H1 (cell line): Measurements from ENCODE around the gene ASTN1. TPM values are rescaled to one million over a fixed set of nuclear protein-coding genes. Genes with fewer than 3 reads are reported as not detected.

Source experiments
- CTCF ChIA-PET: fragments of 300-600 bp; sonication (Branson Sonifier 250); formaldehyde crosslinking; loops from one replicate; lab custom pipeline; 2021; ENCODE audit not compliant: partially characterized antibody; lab: Charles Lee
- POLR2A ChIA-PET: fragments of 300-600 bp; sonication (Branson Sonifier 250); formaldehyde crosslinking; loops from one replicate; lab custom pipeline; 2021; ENCODE audit warnings: inconsistent platforms; ENCODE audit not compliant: partially characterized antibody; lab: Charles Lee
- DNase-seq, 2 experiments: peaks; one replicate each; pipeline versions ENCODE4 v3.0.0 to v3.0.0-alpha.2; 2010 to 2022; ENCODE audit warnings: low spot score in 2 of 2, low read depth in 1 of 2, mixed read lengths in 1 of 2
- FAIRE-seq: peaks from 2 replicates; lab custom pipeline; 2011; peaks lifted over from hg19 to GRCh38; lab: Jason Lieb, UNC
- H2AFZ ChIP-seq: 2 replicates; pipeline ENCODE4 v1.8.1; 2012; ENCODE audit warnings: low read length, inconsistent platforms
- H2AK5ac ChIP-seq: 2 replicates; pipeline ENCODE4 v1.6.1; 2013; ENCODE audit warnings: low read depth, low read length
- H2BK120ac ChIP-seq: replicated peaks from 2 replicates; pipeline ENCODE3; 2013; ENCODE audit warnings: low read depth, low read length, inconsistent platforms
- H2BK12ac ChIP-seq: 2 replicates; pipeline ENCODE4 v1.6.1; 2013; ENCODE audit warnings: low read depth, low read length
- H2BK15ac ChIP-seq: 2 replicates; pipeline ENCODE4 v1.6.1; 2013; ENCODE audit warnings: low read length
- H2BK20ac ChIP-seq: 2 replicates; pipeline ENCODE4 v1.6.1; 2013; ENCODE audit warnings: low read length
- H2BK5ac ChIP-seq: 2 replicates; pipeline ENCODE4 v1.6.1; 2013; ENCODE audit warnings: low read depth, low read length
- H3K14ac ChIP-seq: 2 replicates; pipeline ENCODE4 v1.6.1; 2013; ENCODE audit warnings: inconsistent platforms; ENCODE audit not compliant: insufficient read length
- H3K18ac ChIP-seq: 2 replicates; pipeline ENCODE4 v1.6.1; 2013; ENCODE audit warnings: low read length; ENCODE audit errors: extremely low read depth
- H3K23ac ChIP-seq: 2 replicates; pipeline ENCODE4 v1.6.1; 2013; ENCODE audit warnings: inconsistent platforms; ENCODE audit not compliant: insufficient read length
- H3K23me2 ChIP-seq: 2 replicates; pipeline ENCODE4 v1.6.1; 2013; ENCODE audit warnings: low read depth, low read length
- H3K27ac ChIP-seq: 2 replicates; pipeline ENCODE4 v1.6.1; 2011; ENCODE audit warnings: low read depth, low read length, inconsistent platforms
- H3K27me3 ChIP-seq, 4 experiments: replicated peaks in 1 of 4; 1 replicate in 1 of 4; 2 replicates in 3 of 4; pipeline versions ENCODE4 v1.6.1 to v1.8.1; 2011 to 2013; ENCODE audit warnings: low read length in 3 of 4, mild to moderate bottlenecking in 3 of 4, inconsistent platforms in 2 of 4, mixed read lengths in 2 of 4, moderate library complexity in 1 of 4; ENCODE audit not compliant: control insufficient read depth in 3 of 4, insufficient read depth in 3 of 4; ENCODE audit errors: extremely low read depth in 1 of 4
- H3K36me3 ChIP-seq, 4 experiments: 2 replicates each; pipeline versions ENCODE4 v1.6.1 to v1.8.1; 2011 to 2013; ENCODE audit warnings: mild to moderate bottlenecking in 4 of 4, low read length in 3 of 4, moderate library complexity in 2 of 4, control low read depth in 1 of 4, inconsistent platforms in 1 of 4; ENCODE audit not compliant: insufficient read depth in 4 of 4, control insufficient read depth in 2 of 4
- H3K4ac ChIP-seq: replicated peaks from 2 replicates; pipeline ENCODE3; 2013; ENCODE audit warnings: low read length, low read depth, mixed read lengths, inconsistent platforms; ENCODE audit not compliant: insufficient read length
- H3K4me1 ChIP-seq, 4 experiments: replicated peaks in 1 of 4; 1 replicate in 1 of 4; 2 replicates in 3 of 4; pipeline versions ENCODE4 v1.6.1 to v1.8.1; 2011 to 2013; ENCODE audit warnings: low read length in 3 of 4, inconsistent platforms in 2 of 4, mixed read lengths in 1 of 4; ENCODE audit not compliant: insufficient read depth in 4 of 4, control insufficient read depth in 3 of 4
- H3K4me2 ChIP-seq, 2 experiments: 2 replicates each; pipeline versions ENCODE4 v1.6.1 to v1.8.1; 2011 to 2013; ENCODE audit warnings: low read depth in 2 of 2, low read length in 2 of 2, control low read depth in 1 of 2, inconsistent platforms in 1 of 2, mild to moderate bottlenecking in 1 of 2; ENCODE audit not compliant: insufficient read depth in 1 of 2
- H3K4me3 ChIP-seq, 4 experiments: fragments of 200-600, 300-600 bp in 1 of 4; sonication (generic), shearing (Covaris generic), sonication (Bioruptor Twin) in 1 of 4; 2 replicates each; pipeline versions ENCODE4 v1.5.1 to v1.8.1; 2011 to 2016; ENCODE audit warnings: low read length in 4 of 4, low read depth in 3 of 4, control low read depth in 2 of 4, inconsistent platforms in 2 of 4, mild to moderate bottlenecking in 2 of 4, mixed read lengths in 1 of 4, moderate library complexity in 1 of 4; ENCODE audit not compliant: insufficient read depth in 2 of 4; ENCODE audit errors: extremely low read depth in 1 of 4
- H3K56ac ChIP-seq: replicated peaks from 2 replicates; pipeline ENCODE3; 2013; ENCODE audit warnings: low read depth, mild to moderate bottlenecking, mixed read lengths, low read length, inconsistent platforms; ENCODE audit not compliant: insufficient read length
- H3K79me1 ChIP-seq: 2 replicates; pipeline ENCODE4 v1.6.1; 2013; ENCODE audit warnings: low read depth, low read length, control low read depth
- H3K79me2 ChIP-seq, 2 experiments: 2 replicates each; pipeline versions ENCODE4 v1.6.1 to v1.8.1; 2012 to 2013; ENCODE audit warnings: low read length in 2 of 2, mild to moderate bottlenecking in 2 of 2, inconsistent platforms in 1 of 2; ENCODE audit not compliant: insufficient read depth in 2 of 2, control insufficient read depth in 1 of 2
- H3K9ac ChIP-seq, 4 experiments: replicated peaks in 1 of 4; 1 replicate in 1 of 4; 2 replicates in 3 of 4; pipeline versions ENCODE4 v1.6.1 to v1.8.1; 2011 to 2013; ENCODE audit warnings: low read depth in 3 of 4, low read length in 3 of 4, control low read depth in 2 of 4, mild to moderate bottlenecking in 2 of 4, moderate library complexity in 2 of 4, inconsistent platforms in 1 of 4; ENCODE audit errors: extremely low read depth in 1 of 4
- H3K9me3 ChIP-seq, 2 experiments: 2 replicates each; pipeline versions ENCODE4 v1.6.1 to v1.8.1; 2012 to 2013; ENCODE audit warnings: mild to moderate bottlenecking in 2 of 2, moderate library complexity in 2 of 2, control low read depth in 1 of 2, inconsistent platforms in 1 of 2, low read depth in 1 of 2, low read length in 1 of 2, mixed read lengths in 1 of 2; ENCODE audit not compliant: insufficient read depth in 2 of 2
- H4K20me1 ChIP-seq, 2 experiments: replicated peaks in 1 of 2; 2 replicates each; pipeline versions ENCODE3 to v1.8.1; 2011 to 2013; ENCODE audit warnings: inconsistent platforms in 2 of 2, low read length in 2 of 2, mild to moderate bottlenecking in 1 of 2; ENCODE audit not compliant: insufficient read depth in 2 of 2, control insufficient read depth in 1 of 2
- H4K5ac ChIP-seq: 2 replicates; pipeline ENCODE4 v1.6.1; 2013; ENCODE audit warnings: low read length, low read depth, mixed read lengths, inconsistent platforms; ENCODE audit not compliant: insufficient read length
- H4K8ac ChIP-seq: 2 replicates; pipeline ENCODE4 v1.8.0; 2013; ENCODE audit warnings: mild to moderate bottlenecking, moderate library complexity, low read length, inconsistent platforms; ENCODE audit not compliant: insufficient read depth; ENCODE audit errors: extremely low read depth
- H4K91ac ChIP-seq: replicated peaks from 2 replicates; pipeline ENCODE3; 2013; ENCODE audit warnings: low read length, mixed read lengths, inconsistent platforms; ENCODE audit not compliant: insufficient read length
- ATF3 ChIP-seq: IDR thresholded peaks from 2 replicates; pipeline ENCODE4 v1.6.1; 2011; ENCODE audit warnings: low read depth, mild to moderate bottlenecking, low read length; ENCODE audit not compliant: insufficient read depth
- BRCA1 ChIP-seq: IDR thresholded peaks from 2 replicates; pipeline ENCODE4 v1.6.1; 2012; ENCODE audit warnings: low read depth, low read length, improper control_type of control experiment
- E2F6 ChIP-seq: IDR thresholded peaks from 2 replicates; pipeline ENCODE4 v1.6.1; 2012; ENCODE audit warnings: inconsistent platforms
- KDM4A ChIP-seq: IDR thresholded peaks from one replicate; pipeline ENCODE4 v1.7.1; 2012; ENCODE audit warnings: low read depth, mild to moderate bottlenecking, moderate library complexity, low read length, inconsistent platforms; ENCODE audit not compliant: severe bottlenecking
- KDM5A ChIP-seq: fragments of 200-600 bp; IDR thresholded peaks from 2 replicates; pipeline ENCODE4 v1.7.1; 2012; ENCODE audit warnings: mild to moderate bottlenecking, low read length, inconsistent platforms, mixed read lengths
- PHF8 ChIP-seq: fragments of 200-600 bp; sonication (generic); conservative IDR thresholded peaks from 2 replicates; pipeline ENCODE4 v1.7.1; 2012; ENCODE audit warnings: low read depth, mild to moderate bottlenecking, inconsistent platforms, low read length, moderate library complexity
- POLR2AphosphoS5 ChIP-seq: IDR thresholded peaks from 2 replicates; pipeline ENCODE4 v1.6.1; 2011; ENCODE audit warnings: low read depth, low read length
- SIX5 ChIP-seq: IDR thresholded peaks from 2 replicates; pipeline ENCODE4 v1.6.1; 2011; ENCODE audit warnings: mild to moderate bottlenecking, low read depth, low read length
- USF2 ChIP-seq: IDR thresholded peaks from 2 replicates; pipeline ENCODE4 v1.6.1; 2011; ENCODE audit warnings: low read length, improper control_type of control experiment
- WGBS, 2 experiments: shearing (Covaris generic) in 1 of 2; methylation state at CpG; one replicate each; pipeline versions ENCODE4 v1.1.6 to v1.1.7; 2013 to 2015; ENCODE audit warnings: low lambda C conversion rate in 2 of 2, mixed read lengths in 2 of 2, inconsistent platforms in 1 of 2, low coverage in 1 of 2, missing lambda C conversion rate in 1 of 2; ENCODE audit not compliant: insufficient replicate concordance in 2 of 2, insufficient coverage in 1 of 2, insufficient read length in 1 of 2; ENCODE audit errors: extremely low coverage in 1 of 2, missing lambda C conversion rate in 1 of 2; 5-methylcytosine and 5-hydroxymethylcytosine counted together
- polyA plus RNA-seq, 7 experiments: library from polyadenylated mRNA; depleted of rRNA in 3 of 7; stranded (reverse) in 5 of 7; unstranded in 2 of 7; fragments of >200 nt in 5 of 7; fragments of 200-250 nt in 2 of 7; gene quantifications; 1 replicate in 5 of 7; 2 replicates in 1 of 7; 4 replicates in 1 of 7; pipeline versions ENCODE4 v1.2.1 to v1.2.3, GENCODE V29; 2011 to 2013; ENCODE audit warnings: missing spikeins in 2 of 7, mixed read lengths in 2 of 7
- total RNA-seq: library from RNA; stranded (reverse); fragmentation: NEBNext Ultra II Directional; extraction: Animal tissue kit (Norgen Biotek cat#: 25700); gene quantifications from 2 replicates; pipeline ENCODE4 v1.2.1, GENCODE V29; 2021

The ASTN1 gene
- total and polyA plus RNA-seq, 2 of the 8 experiments (the other 6 are each of a cell fraction or from before 2014, with no cell fraction given), result 2.9 to 4.1 TPM

GRCh38 chr1:177001556-177001955, 163.0 kb downstream of the ASTN1 start:
- no peak overlapping the region for H2BK15ac ChIP-seq
- no peaks in the 10 kb centered on the region for H3K79me2 ChIP-seq
- H4K8ac ChIP-seq, result no peak overlapping the region
- no peaks in the 10 kb centered on the region; a peak in 1 of 8 replicates for H3K36me3 ChIP-seq
- 89% methylated on average over 2 of the region's 2 CpGs; no CpG with 5 or more reads in 1 of the 2 experiments for WGBS, 2 experiments
- no peak overlapping the region for H3K4me3 ChIP-seq
- H2BK120ac ChIP-seq, result no peak overlapping the region
- H3K27me3 ChIP-seq, result no peaks in the 10 kb centered on the region
- H2BK12ac ChIP-seq, result no peak overlapping the region
- no peak overlapping the region for H2AK5ac ChIP-seq
- no peak overlapping the region for H3K56ac ChIP-seq
- H4K5ac ChIP-seq, result no peak overlapping the region
- no peak overlapping the region for H3K4me2 ChIP-seq
- H4K20me1 ChIP-seq, result peaks cover 0 to 2% of the 10 kb centered on the region in 2 experiments
- H3K9me3 ChIP-seq, result no peaks in the 10 kb centered on the region
- no peak for FAIRE-seq
- CTCF ChIA-PET, result no interaction called here
- H2BK5ac ChIP-seq, result no peak overlapping the region
- POLR2A ChIA-PET, result no interaction called here
- H3K14ac ChIP-seq, result no peak overlapping the region
- H3K4me1 ChIP-seq, result peaks cover 0 to 5% (median 2%) of the 10 kb centered on the region in 4 experiments; a peak in 5 of 7 replicates
- no peak overlapping the region for H4K91ac ChIP-seq
- DNase-seq, result no peak
- no peaks in the 10 kb centered on the region for H3K79me1 ChIP-seq
- H3K18ac ChIP-seq, result no peak overlapping the region
- H2AFZ ChIP-seq, result no peak overlapping the region
- H3K23ac ChIP-seq, result no peak overlapping the region
- H3K4ac ChIP-seq, result no peak overlapping the region
- H3K9ac ChIP-seq, result no peak overlapping the region
- peaks cover 1% of the 10 kb centered on the region; the same call in 1 of the 2 replicates for H3K23me2 ChIP-seq
- no peak overlapping the region for H2BK20ac ChIP-seq
- no peak overlapping the region for H3K27ac ChIP-seq
- no peak for TF ChIP-seq E2F6
- TF ChIP-seq ATF3, result no peak
- no peak for TF ChIP-seq PHF8
- TF ChIP-seq POLR2AphosphoS5, result no peak
- TF ChIP-seq USF2, result no peak
- no peak for TF ChIP-seq KDM4A
- no peak for TF ChIP-seq SIX5
- TF ChIP-seq KDM5A, result no peak
- TF ChIP-seq BRCA1, result no peak
